GM12875 (cell line): ENCODE measurements around the gene GMFB.

Source experiments
- H3K4me3 ChIP-seq: one replicate; pipeline ENCODE4 v1.5.1; 2011; ENCODE audit warnings: low read depth, low read length, control low read depth
- CTCF ChIP-seq: IDR thresholded peaks from 2 replicates; pipeline ENCODE4 v1.5.1; 2011; ENCODE audit warnings: low read depth, mild to moderate bottlenecking, control low read depth, inconsistent platforms, low read length, moderate library complexity, borderline replicate concordance; ENCODE audit not compliant: insufficient read depth

GMFB gene

GRCh38 chr14:54509546-54510501, 21.0 kb upstream of the GMFB start, which contains the start of gene CGRRF1:
CGRRF1 (plus strand) TSS chr14:54509906; CDS start chr14:54509960, 54 bp downstream.
- H3K4me3 ChIP-seq = peak within 1 kb of the TSS; percentile 69
- TF ChIP-seq CTCF = no peak; the same call in 1 of the 2 replicates

- peak; percentile 40; the same call in 1 of the 2 replicates for TF ChIP-seq CTCF
- no peak overlapping the region for H3K4me3 ChIP-seq
Measured at GRCh38 chr14:54503486-54503885, 14.7 kb upstream of the GMFB start.

GRCh38 chr14:54502602-54503001, 13.8 kb upstream of the GMFB start:
- no peak overlapping the region for H3K4me3 ChIP-seq
- TF ChIP-seq CTCF = no peak

GRCh38 chr14:54501480-54501879, 12.7 kb upstream of the GMFB start:
- no peak overlapping the region for H3K4me3 ChIP-seq
- no peak for TF ChIP-seq CTCF

- no peak for TF ChIP-seq CTCF
- H3K4me3 ChIP-seq = no peak overlapping the region
Measured at GRCh38 chr14:54500744-54501143, 12.0 kb upstream of the GMFB start.

GRCh38 chr14:54498579-54498978, 9.8 kb upstream of the GMFB start:
- no peak overlapping the region for H3K4me3 ChIP-seq
- TF ChIP-seq CTCF = no peak

- no peak for TF ChIP-seq CTCF
- no peak overlapping the region for H3K4me3 ChIP-seq
Measured at GRCh38 chr14:54498095-54498531, 9.3 kb upstream of the GMFB start.
